Measurements from ENCODE around the gene IL22RA2.
A peak's percentile ranks its signal among the peaks of the same experiment; 100 is the strongest.

Gene IL22RA2

DNA sequence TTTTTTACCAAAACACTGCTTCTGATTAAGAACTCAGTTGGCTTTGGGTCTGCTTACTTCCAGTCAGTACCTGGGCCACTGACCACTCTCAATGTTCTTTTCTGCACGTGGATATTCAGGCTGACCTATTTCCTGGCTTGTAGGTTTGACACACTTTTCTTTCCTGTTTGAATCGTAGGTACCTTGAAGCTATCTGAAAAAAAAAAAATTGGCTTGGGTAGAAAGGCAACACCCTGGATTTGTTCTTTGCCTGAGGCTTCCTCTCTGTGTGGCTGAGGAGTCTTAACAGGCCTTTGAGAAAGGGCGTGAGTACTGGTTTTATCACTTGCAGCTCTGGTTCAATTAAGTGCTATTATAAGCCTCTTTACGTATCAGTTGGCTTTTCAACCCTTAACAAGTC, 68.1 kb downstream of the IL22RA2 start:
- 88% methylated on average over 4 of the region's 4 CpGs for WGBS (ENCODE audit: insufficient coverage)
- no peak overlapping the region for H3K27ac ChIP-seq (ENCODE audit: insufficient read depth in 1 of 2, low read depth in 1 of 2, low read length in 2 of 2, poor library complexity in 1 of 2, severe bottlenecking in 2 of 2)
- H3K9me3 ChIP-seq (ENCODE audit: control extremely low read depth in 1 of 5, control insufficient read depth in 4 of 5, insufficient read depth in 2 of 5, low read depth in 1 of 5, low read length in 4 of 5) = peaks cover 0 to 11% (median 3%) of the 10 kb centered on the region in 5 experiments
- H3K36me3 ChIP-seq (ENCODE audit: control insufficient read depth in 4 of 4, insufficient read depth in 4 of 4, low read length in 3 of 4) = no peaks in the 10 kb centered on the region
- ChIA-PET POLR2A (no interaction called here), CTCF (interaction anchor here (1.1 kb wide), 1 partner anchor 11 kb away, joined by 3 read pairs; no protein-coding TSS in a partner anchor)
- DNase-seq = no peak
- no peak overlapping the region for H3K4me3 ChIP-seq (ENCODE audit: control insufficient read depth in 1 of 7, extremely low read depth in 1 of 7, insufficient read depth in 4 of 7, low read depth in 2 of 7, low read length in 6 of 7)
- H3K27me3 ChIP-seq (replicated peaks in 2 of 5; ENCODE audit: control insufficient read depth in 4 of 5, insufficient read depth in 5 of 5, low read length in 4 of 5) = peaks cover 0 to 3% (median 0%) of the 10 kb centered on the region in 5 experiments
- H3K4me1 ChIP-seq (ENCODE audit: control extremely low read depth in 1 of 4, control insufficient read depth in 4 of 4, insufficient read depth in 4 of 4, low read length in 3 of 4) = no peaks in the 10 kb centered on the region

DNA sequence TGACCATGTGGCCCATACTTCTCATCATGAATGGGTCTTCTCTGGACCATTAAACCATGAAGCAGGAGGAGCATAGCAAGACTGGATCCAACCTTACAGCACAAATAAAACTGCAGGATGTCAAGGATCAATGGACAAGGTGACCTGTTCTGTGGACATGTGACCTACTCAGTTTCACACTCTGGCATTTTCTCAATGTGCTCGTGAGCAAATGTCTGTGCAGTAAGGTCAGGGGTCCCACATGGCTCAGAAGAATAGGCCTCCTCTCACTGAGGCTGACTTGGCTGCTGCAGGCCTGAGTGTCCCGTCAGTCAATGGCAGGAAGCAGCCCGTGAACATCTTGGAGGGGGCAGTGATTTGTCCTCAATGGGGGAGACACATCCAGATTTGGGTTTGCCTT, 68.5 kb downstream of the IL22RA2 start:
- no peak overlapping the region for H3K27ac ChIP-seq (ENCODE audit: insufficient read depth in 1 of 2, low read depth in 1 of 2, low read length in 2 of 2, poor library complexity in 1 of 2, severe bottlenecking in 2 of 2)
- H3K27me3 ChIP-seq (replicated peaks in 2 of 5; ENCODE audit: control insufficient read depth in 4 of 5, insufficient read depth in 5 of 5, low read length in 4 of 5) = peaks cover 0 to 3% (median 0%) of the 10 kb centered on the region in 5 experiments
- H3K4me3 ChIP-seq (ENCODE audit: control insufficient read depth in 1 of 7, extremely low read depth in 1 of 7, insufficient read depth in 4 of 7, low read depth in 2 of 7, low read length in 6 of 7) = no peak overlapping the region
- no peaks in the 10 kb centered on the region for H3K4me1 ChIP-seq (ENCODE audit: control extremely low read depth in 1 of 4, control insufficient read depth in 4 of 4, insufficient read depth in 4 of 4, low read length in 3 of 4)
- ChIA-PET POLR2A (no interaction called here), CTCF (interaction anchor here (1.0 to 1.1 kb wide), 2 partner anchors 11 to 16 kb away, joined by 3 to 5 read pairs; no protein-coding TSS in a partner anchor)
- no peak for DNase-seq
- no peaks in the 10 kb centered on the region for H3K36me3 ChIP-seq (ENCODE audit: control insufficient read depth in 4 of 4, insufficient read depth in 4 of 4, low read length in 3 of 4)
- WGBS (ENCODE audit: insufficient coverage) = 100% methylated on average over 3 of the region's 3 CpGs
- H3K9me3 ChIP-seq (ENCODE audit: control extremely low read depth in 1 of 5, control insufficient read depth in 4 of 5, insufficient read depth in 2 of 5, low read depth in 1 of 5, low read length in 4 of 5) = peaks cover 0 to 11% (median 3%) of the 10 kb centered on the region in 5 experiments

DNA sequence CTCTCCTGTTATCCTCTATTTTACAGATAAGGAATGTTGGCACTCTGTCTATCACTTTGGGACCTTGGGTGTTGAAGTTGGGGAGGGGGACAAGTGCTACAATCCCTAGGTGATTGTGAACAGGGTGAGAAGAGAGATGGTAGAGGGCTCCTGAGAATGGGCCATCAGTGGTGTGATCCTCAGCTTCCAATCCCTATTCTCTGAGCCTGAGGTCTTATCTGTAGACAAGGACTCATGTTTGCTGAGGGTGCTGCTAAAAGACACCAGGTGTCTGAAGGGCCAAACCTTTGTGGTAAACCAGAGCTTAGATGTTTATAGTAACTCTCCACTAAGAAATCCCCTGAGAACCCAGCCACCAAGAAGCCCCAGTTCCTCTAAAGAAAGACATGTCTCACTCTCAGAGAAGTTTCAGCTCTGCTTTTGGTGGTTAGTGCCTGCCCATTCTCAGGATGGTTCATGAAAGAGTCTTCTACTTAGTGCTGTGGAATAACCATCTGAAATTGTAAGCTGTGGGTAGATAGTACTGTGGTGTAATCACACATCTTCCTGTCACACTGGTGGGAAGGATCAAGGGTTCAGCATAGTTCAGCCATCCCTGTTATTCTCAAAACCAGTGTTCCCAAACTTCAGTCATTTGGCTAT, 70.5 kb downstream of the IL22RA2 start:
- no peaks in the 10 kb centered on the region for H3K4me1 ChIP-seq (ENCODE audit: control extremely low read depth in 1 of 4, control insufficient read depth in 4 of 4, insufficient read depth in 4 of 4, low read length in 3 of 4)
- no peak overlapping the region for H3K4me3 ChIP-seq (ENCODE audit: control insufficient read depth in 1 of 7, extremely low read depth in 1 of 7, insufficient read depth in 4 of 7, low read depth in 2 of 7, low read length in 6 of 7)
- no peaks in the 10 kb centered on the region for H3K36me3 ChIP-seq (ENCODE audit: control insufficient read depth in 4 of 4, insufficient read depth in 4 of 4, low read length in 3 of 4)
- DNase-seq = peak; percentile 8 to 46 (median 18)
- ChIA-PET POLR2A (no interaction called here), CTCF (no interaction called here)
- no peak overlapping the region for H3K27ac ChIP-seq (ENCODE audit: insufficient read depth in 1 of 2, low read depth in 1 of 2, low read length in 2 of 2, poor library complexity in 1 of 2, severe bottlenecking in 2 of 2)
- H3K9me3 ChIP-seq (ENCODE audit: control extremely low read depth in 1 of 5, control insufficient read depth in 4 of 5, insufficient read depth in 2 of 5, low read depth in 1 of 5, low read length in 4 of 5) = peaks cover 0 to 10% (median 0%) of the 10 kb centered on the region in 5 experiments
- H3K27me3 ChIP-seq (replicated peaks in 2 of 5; ENCODE audit: control insufficient read depth in 4 of 5, insufficient read depth in 5 of 5, low read length in 4 of 5) = peaks cover 0 to 3% (median 0%) of the 10 kb centered on the region in 5 experiments

DNA sequence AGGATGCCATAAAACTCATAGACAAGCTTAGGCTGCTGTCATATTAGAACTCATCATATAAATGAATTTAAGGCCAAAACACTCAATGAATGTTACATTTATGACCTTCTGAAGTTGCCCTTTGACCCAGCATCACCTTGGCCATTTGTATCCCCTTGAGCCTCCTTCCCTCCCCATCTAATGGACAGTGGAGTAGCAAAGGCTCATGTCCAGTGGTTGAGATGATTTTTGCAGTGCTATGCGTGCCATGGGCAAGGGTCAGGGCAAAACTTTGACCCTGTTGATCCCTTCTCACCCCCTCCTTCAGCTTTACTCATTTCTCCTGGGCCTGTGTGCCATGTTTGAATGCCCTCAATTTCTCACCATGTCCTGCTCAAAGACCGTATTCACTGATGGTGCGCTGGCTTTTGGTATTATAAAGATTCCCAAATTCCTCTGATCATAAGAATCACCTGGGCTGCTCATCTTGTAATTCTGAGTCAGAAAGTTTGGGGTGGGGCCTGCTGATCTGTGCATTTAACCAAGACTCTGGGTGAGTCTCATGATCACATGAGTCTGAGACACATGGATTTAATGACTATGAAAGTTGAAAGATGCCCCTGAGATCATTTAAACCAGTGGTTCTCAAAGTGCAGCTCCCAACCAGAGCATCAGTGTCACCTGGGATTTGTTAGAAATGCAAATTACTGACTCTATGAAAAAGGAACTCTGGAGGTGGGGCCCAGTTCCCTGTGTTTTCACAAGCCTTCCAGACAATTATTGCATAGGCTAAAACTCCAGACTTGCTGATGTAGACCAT, 71.2 kb downstream of the IL22RA2 start:
- POLR2A ChIA-PET = no interaction called here

DNA sequence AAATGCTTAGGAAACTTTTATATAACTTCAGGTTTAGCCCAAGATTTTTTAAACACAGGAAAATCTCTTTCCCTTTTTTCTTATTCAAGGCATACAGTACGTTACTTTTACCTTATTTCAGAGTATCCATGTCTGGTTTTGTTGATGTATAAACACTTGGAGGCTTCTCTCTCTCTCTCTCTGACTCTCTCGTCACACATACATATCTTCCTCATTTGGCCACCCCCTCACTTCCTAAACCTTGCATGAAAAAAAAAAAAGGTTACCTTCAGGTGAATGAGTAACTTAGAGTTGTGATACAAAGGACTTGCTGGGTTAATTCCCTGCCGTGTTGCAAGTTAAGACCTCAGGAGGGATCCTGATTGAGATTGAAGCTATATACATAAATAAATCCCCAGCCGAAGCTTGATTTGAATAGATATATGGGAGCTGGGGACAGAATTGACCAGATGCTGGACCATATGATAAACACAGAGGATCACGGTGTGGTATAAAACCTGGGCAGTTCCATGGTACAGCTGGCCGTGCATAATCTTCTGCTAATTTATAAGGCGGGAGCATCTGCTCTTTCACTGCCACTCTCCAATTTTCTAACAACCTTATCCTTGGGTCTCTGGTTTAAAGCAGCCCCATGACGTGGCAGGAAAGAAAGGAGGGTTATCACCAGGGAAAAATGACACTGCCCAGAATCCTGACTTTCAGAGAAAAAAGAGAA, 73.6 kb downstream of the IL22RA2 start:
- Histone ChIP-seq H3K27ac (ENCODE audit: insufficient read depth in 1 of 2, low read depth in 1 of 2, low read length in 2 of 2, poor library complexity in 1 of 2, severe bottlenecking in 2 of 2) (no peak overlapping the region), H3K4me1 (ENCODE audit: control extremely low read depth in 1 of 4, control insufficient read depth in 4 of 4, insufficient read depth in 4 of 4, low read length in 3 of 4) (no peaks in the 10 kb centered on the region), H3K4me3 (ENCODE audit: control insufficient read depth in 1 of 7, extremely low read depth in 1 of 7, insufficient read depth in 4 of 7, low read depth in 2 of 7, low read length in 6 of 7) (no peak overlapping the region), H3K27me3 (replicated peaks in 2 of 5; ENCODE audit: control insufficient read depth in 4 of 5, insufficient read depth in 5 of 5, low read length in 4 of 5) (peaks cover 0 to 3% (median 0%) of the 10 kb centered on the region in 5 experiments), H3K36me3 (ENCODE audit: control insufficient read depth in 4 of 4, insufficient read depth in 4 of 4, low read length in 3 of 4) (no peaks in the 10 kb centered on the region), H3K9me3 (ENCODE audit: control extremely low read depth in 1 of 5, control insufficient read depth in 4 of 5, insufficient read depth in 2 of 5, low read depth in 1 of 5, low read length in 4 of 5) (peaks cover 0 to 6% (median 0%) of the 10 kb centered on the region in 5 experiments)
- ChIA-PET CTCF (interaction anchor here (0.7 kb wide), 1 partner anchor 440 kb away, joined by 3 read pairs; no protein-coding TSS in a partner anchor), POLR2A (no interaction called here)
- peak in 2 of 3 donors; percentile 16 to 36 for DNase-seq
- 100% methylated on average over 3 of the region's 8 CpGs for WGBS (ENCODE audit: insufficient coverage)

More for the DNA sequence above, 71.2 kb downstream of the IL22RA2 start:
- no peaks in the 10 kb centered on the region for H3K4me1 ChIP-seq (ENCODE audit: control extremely low read depth in 1 of 4, control insufficient read depth in 4 of 4, insufficient read depth in 4 of 4, low read length in 3 of 4)
- H3K36me3 ChIP-seq (ENCODE audit: control insufficient read depth in 4 of 4, insufficient read depth in 4 of 4, low read length in 3 of 4) = no peaks in the 10 kb centered on the region
- no peak for DNase-seq
- H3K27me3 ChIP-seq (replicated peaks in 2 of 5; ENCODE audit: control insufficient read depth in 4 of 5, insufficient read depth in 5 of 5, low read length in 4 of 5) = peaks cover 0 to 3% (median 0%) of the 10 kb centered on the region in 5 experiments
- no peak overlapping the region for H3K4me3 ChIP-seq (ENCODE audit: control insufficient read depth in 1 of 7, extremely low read depth in 1 of 7, insufficient read depth in 4 of 7, low read depth in 2 of 7, low read length in 6 of 7)
- CTCF ChIA-PET = interaction anchor here (1.0 kb wide), 1 partner anchor 212 kb away, joined by 4 read pairs; no protein-coding TSS in a partner anchor
- peaks cover 0 to 9% (median 0%) of the 10 kb centered on the region in 5 experiments for H3K9me3 ChIP-seq (ENCODE audit: control extremely low read depth in 1 of 5, control insufficient read depth in 4 of 5, insufficient read depth in 2 of 5, low read depth in 1 of 5, low read length in 4 of 5)
- no peak overlapping the region for H3K27ac ChIP-seq (ENCODE audit: insufficient read depth in 1 of 2, low read depth in 1 of 2, low read length in 2 of 2, poor library complexity in 1 of 2, severe bottlenecking in 2 of 2)
- WGBS (ENCODE audit: insufficient coverage) = 100% methylated on average over 3 of the region's 3 CpGs

DNA sequence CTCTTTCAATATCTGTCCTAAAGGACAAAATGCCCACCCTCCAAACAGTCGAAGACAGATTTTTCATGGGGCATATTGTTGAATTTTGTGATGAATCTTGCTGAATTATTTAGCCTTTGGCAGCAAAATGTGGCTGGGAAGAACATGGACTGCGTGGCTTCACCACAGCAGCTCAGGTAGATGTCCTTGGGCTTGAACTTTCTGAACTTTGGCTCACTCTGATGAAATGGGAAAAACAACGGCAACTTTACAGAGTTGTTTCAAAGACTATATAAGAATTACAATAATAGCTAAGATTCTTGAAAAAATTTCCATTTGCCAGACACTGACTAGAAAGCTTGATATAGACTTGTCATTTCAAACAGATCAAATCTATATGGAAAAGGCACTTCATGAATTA, 75.9 kb downstream of the IL22RA2 start:
- no peaks in the 10 kb centered on the region for H3K36me3 ChIP-seq (ENCODE audit: control insufficient read depth in 4 of 4, insufficient read depth in 4 of 4, low read length in 3 of 4)
- DNase-seq = no peak
- H3K4me3 ChIP-seq (ENCODE audit: control insufficient read depth in 1 of 7, extremely low read depth in 1 of 7, insufficient read depth in 4 of 7, low read depth in 2 of 7, low read length in 6 of 7) = no peak overlapping the region
- peaks cover 0 to 3% (median 0%) of the 10 kb centered on the region in 5 experiments for H3K9me3 ChIP-seq (ENCODE audit: control extremely low read depth in 1 of 5, control insufficient read depth in 4 of 5, insufficient read depth in 2 of 5, low read depth in 1 of 5, low read length in 4 of 5)
- H3K27ac ChIP-seq (ENCODE audit: insufficient read depth in 1 of 2, low read depth in 1 of 2, low read length in 2 of 2, poor library complexity in 1 of 2, severe bottlenecking in 2 of 2) = no peak overlapping the region
- WGBS (ENCODE audit: insufficient coverage) = 100% methylated on average over 1 of the region's 3 CpGs
- ChIA-PET POLR2A (no interaction called here), CTCF (interaction anchor here (0.9 to 1.3 kb wide), 2 partner anchors 21 to 215 kb away, joined by 3 read pairs; no protein-coding TSS in a partner anchor)
- H3K27me3 ChIP-seq (replicated peaks in 2 of 5; ENCODE audit: control insufficient read depth in 4 of 5, insufficient read depth in 5 of 5, low read length in 4 of 5) = no peaks in the 10 kb centered on the region
- H3K4me1 ChIP-seq (ENCODE audit: control extremely low read depth in 1 of 4, control insufficient read depth in 4 of 4, insufficient read depth in 4 of 4, low read length in 3 of 4) = no peaks in the 10 kb centered on the region

Data from common myeloid progenitor, CD34-positive (primary cell).